GM23338 (cell line): ENCODE data around the gene TRPC4. TPM values are rescaled to one million over a fixed set of nuclear protein-coding genes. Genes with fewer than 3 reads are reported as not detected.

Experiments used
- ATAC-seq: fragments of 200-7000 bp; cut with Tn5 transposase; 3 replicates; pipeline ENCODE4 v1.9.1; 2020
- DNase-seq: peaks from one replicate; pipeline ENCODE4 v3.0.0-alpha.2; 2015; ENCODE audit warnings: low spot score
- H2AFZ ChIP-seq: fragments of 200-600 bp; sonication (generic); 2 replicates; pipeline ENCODE4 v1.8.0; 2016; ENCODE audit warnings: antibody characterized with exemption, mild to moderate bottlenecking, moderate library complexity
- H3F3A ChIP-seq: fragments of 200-600 bp; sonication (generic); replicated peaks from 2 replicates; pipeline ENCODE4 v1.8.0; 2017; ENCODE audit warnings: antibody characterized with exemption, mixed run types, low read depth
- H3K27ac ChIP-seq: fragments of 200-600 bp; sonication (generic); 2 replicates; pipeline ENCODE4 v1.6.1; 2016; ENCODE audit warnings: low read depth
- H3K27me3 ChIP-seq: fragments of 200-600 bp; sonication (generic); 2 replicates; pipeline ENCODE4 v1.8.0; 2016; ENCODE audit warnings: mild to moderate bottlenecking, mixed run types, moderate library complexity; ENCODE audit not compliant: insufficient read depth
- H3K36me3 ChIP-seq: fragments of 200-600 bp; sonication (generic); 2 replicates; pipeline ENCODE4 v1.8.0; 2016; ENCODE audit warnings: mild to moderate bottlenecking; ENCODE audit not compliant: insufficient read depth
- H3K4me1 ChIP-seq: fragments of 200-600 bp; sonication (generic); 2 replicates; pipeline ENCODE4 v1.8.0; 2016; ENCODE audit warnings: mild to moderate bottlenecking, moderate library complexity; ENCODE audit not compliant: insufficient read depth
- H3K4me2 ChIP-seq: fragments of 200-600 bp; sonication (generic); 2 replicates; pipeline ENCODE4 v1.7.1; 2017; ENCODE audit warnings: mixed run types
- H3K4me3 ChIP-seq: fragments of 200-600 bp; sonication (generic); 2 replicates; pipeline ENCODE4 v1.6.1; 2016; ENCODE audit warnings: mixed run types
- H3K79me2 ChIP-seq: fragments of 200-600 bp; sonication (generic); replicated peaks from 2 replicates; pipeline ENCODE4 v1.8.0; 2017; ENCODE audit warnings: mild to moderate bottlenecking; ENCODE audit not compliant: insufficient read depth
- H3K9me2 ChIP-seq: fragments of 200-600 bp; sonication (generic); 2 replicates; pipeline ENCODE4 v1.8.0; 2017; ENCODE audit not compliant: insufficient read depth
- H4K20me1 ChIP-seq: fragments of 200-600 bp; sonication (generic); replicated peaks from 2 replicates; pipeline ENCODE4 v1.8.0; 2017; ENCODE audit warnings: mild to moderate bottlenecking; ENCODE audit not compliant: insufficient read depth
- H3K27ac Mint-ChIP-seq: 2 replicates; pipeline ENCODE4 v1.8.0; 2020; ENCODE audit warnings: inconsistent platforms, mild to moderate bottlenecking, moderate library complexity, mixed read lengths
- H3K27me3 Mint-ChIP-seq: 3 replicates; pipeline ENCODE4 v1.8.0; 2022; ENCODE audit warnings: low read depth, mild to moderate bottlenecking, moderate library complexity, mixed read lengths, inconsistent platforms; ENCODE audit not compliant: insufficient read depth, poor library complexity
- H3K36me3 Mint-ChIP-seq: 3 replicates; pipeline ENCODE4 v1.8.0; 2021; ENCODE audit warnings: low read depth, mild to moderate bottlenecking, inconsistent platforms, moderate library complexity, mixed read lengths
- H3K4me1 Mint-ChIP-seq: 3 replicates; pipeline ENCODE4 v1.8.0; 2020; ENCODE audit warnings: mild to moderate bottlenecking, inconsistent platforms, mixed read lengths
- H3K4me3 Mint-ChIP-seq: 3 replicates; pipeline ENCODE4 v1.8.0; 2021; ENCODE audit warnings: moderate library complexity, mild to moderate bottlenecking, inconsistent platforms, mixed read lengths
- H3K9me3 Mint-ChIP-seq: 3 replicates; pipeline ENCODE4 v1.8.0; 2020; ENCODE audit warnings: moderate library complexity, mild to moderate bottlenecking, inconsistent platforms, mixed read lengths
- CREB1 ChIP-seq: fragments of 250-450 bp; sonication (Bioruptor Pico); IDR thresholded peaks from 2 replicates; pipeline ENCODE4 v1.5.0; 2020; ENCODE audit warnings: low read depth, mild to moderate bottlenecking, moderate library complexity
- ETS1 ChIP-seq: IDR thresholded peaks from 2 replicates; pipeline ENCODE4 v1.6.1; 2016; ENCODE audit warnings: antibody characterized with exemption
- EZH2 ChIP-seq: fragments of 200-600 bp; sonication (generic); IDR thresholded peaks from one replicate; pipeline ENCODE4 v1.8.0; 2017; ENCODE audit warnings: antibody characterized with exemption, mild to moderate bottlenecking, low read depth; ENCODE audit not compliant: unreplicated experiment
- EZH2phosphoT487 ChIP-seq: fragments of 200-600 bp; sonication (generic); IDR thresholded peaks from one replicate; pipeline ENCODE4 v1.8.1; 2018; ENCODE audit warnings: antibody characterized with exemption; ENCODE audit not compliant: unreplicated experiment
- JUNB ChIP-seq: IDR thresholded peaks from one replicate; pipeline ENCODE4 v1.6.1; 2016; ENCODE audit warnings: antibody characterized with exemption; ENCODE audit not compliant: unreplicated experiment
- NANOG ChIP-seq: IDR thresholded peaks from 2 replicates; pipeline ENCODE4 v1.6.1; 2016; ENCODE audit warnings: antibody characterized with exemption, borderline replicate concordance
- POLR2AphosphoS5 ChIP-seq: IDR thresholded peaks from 2 replicates; pipeline ENCODE4 v1.6.1; 2016; ENCODE audit warnings: antibody characterized with exemption, low read depth
- REST ChIP-seq: IDR thresholded peaks from one replicate; pipeline ENCODE4 v1.6.1; 2018; ENCODE audit warnings: antibody characterized with exemption; ENCODE audit not compliant: unreplicated experiment
- STAT1 ChIP-seq: IDR thresholded peaks from one replicate; pipeline ENCODE4 v1.6.1; 2016; ENCODE audit warnings: antibody characterized with exemption; ENCODE audit not compliant: unreplicated experiment
- ZNF114 ChIP-seq: fragments of 250-450 bp; sonication (Bioruptor Pico); IDR thresholded peaks from 2 replicates; pipeline ENCODE4 v1.5.0; 2020; ENCODE audit warnings: mild to moderate bottlenecking, moderate library complexity
- ZNF331 ChIP-seq: fragments of 250-450 bp; sonication (Bioruptor Pico); IDR thresholded peaks from 2 replicates; pipeline ENCODE4 v1.5.0; 2020; ENCODE audit warnings: low read depth, mild to moderate bottlenecking, moderate library complexity
- ZNF462 ChIP-seq: fragments of 250-450 bp; sonication (Bioruptor Pico); IDR thresholded peaks from 2 replicates; pipeline ENCODE4 v1.5.0; 2020; ENCODE audit warnings: mild to moderate bottlenecking, moderate library complexity
- polyA plus RNA-seq: library from polyadenylated mRNA; unstranded; fragments of >200 nt; fragmentation: Nextera tagmentation; extraction: Ambion mirVana; gene quantifications from 2 replicates; pipeline ENCODE4 v1.2.1, GENCODE V29; 2016
- total RNA-seq: library from RNA; depleted of rRNA; stranded (reverse); fragments of >200 nt; shearing (Covaris generic); gene quantifications from 2 replicates; pipeline ENCODE4 v1.2.3, GENCODE V29; 2014
- TF ChIP-seq, protein P1 (sequence below), 2 experiments: fragments of 200-600 bp in 1 of 2; sonication (generic) in 1 of 2; conservative IDR thresholded peaks; 2 replicates each; pipeline versions ENCODE4 v1.5.1 to v1.6.1; 2016 to 2017; ENCODE audit warnings: antibody characterized with exemption in 2 of 2, low read depth in 2 of 2, mild to moderate bottlenecking in 2 of 2, moderate library complexity in 1 of 2

TRPC4 gene
- total and polyA plus RNA-seq, 2 experiments from 2014 or later = 1.1 to 2.1 TPM

GRCh38 chr13:37680137-37680536 is 189.4 kb downstream of the TRPC4 start:
- no peak overlapping the region for H3K4me3 Mint-ChIP-seq
- H4K20me1 ChIP-seq = no peaks in the 10 kb centered on the region
- no peak overlapping the region for H2AFZ ChIP-seq
- no peaks in the 10 kb centered on the region for H3K4me1 ChIP-seq
- no peaks in the 10 kb centered on the region for H3K9me2 ChIP-seq
- no peaks in the 10 kb centered on the region for H3K36me3 Mint-ChIP-seq
- TF ChIP-seq ETS1 = no peak
- no peak for TF ChIP-seq CREB1 (CRISPR knock-in tag)
- TF ChIP-seq ZNF331 (CRISPR knock-in tag) = no peak
- TF ChIP-seq ZNF114 (CRISPR knock-in tag) = no peak
- TF ChIP-seq ZNF462 = no peak
- TF ChIP-seq NANOG = no peak
- no peak for TF ChIP-seq REST
- no peak for TF ChIP-seq STAT1
- TF ChIP-seq, protein P1, sequence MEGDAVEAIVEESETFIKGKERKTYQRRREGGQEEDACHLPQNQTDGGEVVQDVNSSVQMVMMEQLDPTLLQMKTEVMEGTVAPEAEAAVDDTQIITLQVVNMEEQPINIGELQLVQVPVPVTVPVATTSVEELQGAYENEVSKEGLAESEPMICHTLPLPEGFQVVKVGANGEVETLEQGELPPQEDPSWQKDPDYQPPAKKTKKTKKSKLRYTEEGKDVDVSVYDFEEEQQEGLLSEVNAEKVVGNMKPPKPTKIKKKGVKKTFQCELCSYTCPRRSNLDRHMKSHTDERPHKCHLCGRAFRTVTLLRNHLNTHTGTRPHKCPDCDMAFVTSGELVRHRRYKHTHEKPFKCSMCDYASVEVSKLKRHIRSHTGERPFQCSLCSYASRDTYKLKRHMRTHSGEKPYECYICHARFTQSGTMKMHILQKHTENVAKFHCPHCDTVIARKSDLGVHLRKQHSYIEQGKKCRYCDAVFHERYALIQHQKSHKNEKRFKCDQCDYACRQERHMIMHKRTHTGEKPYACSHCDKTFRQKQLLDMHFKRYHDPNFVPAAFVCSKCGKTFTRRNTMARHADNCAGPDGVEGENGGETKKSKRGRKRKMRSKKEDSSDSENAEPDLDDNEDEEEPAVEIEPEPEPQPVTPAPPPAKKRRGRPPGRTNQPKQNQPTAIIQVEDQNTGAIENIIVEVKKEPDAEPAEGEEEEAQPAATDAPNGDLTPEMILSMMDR (conservative IDR thresholded peaks at IDR 0.05; ENCODE audit: low read depth in 2 of 2) = no peak
- no peak for TF ChIP-seq EZH2
- TF ChIP-seq POLR2AphosphoS5 = no peak
- TF ChIP-seq EZH2phosphoT487 = no peak
- TF ChIP-seq JUNB = no peak
- H3K4me1 Mint-ChIP-seq = no peaks in the 10 kb centered on the region; the same call in 1 of the 3 replicates
- H3K27me3 Mint-ChIP-seq = no peaks in the 10 kb centered on the region
- H3F3A ChIP-seq = no peaks in the 10 kb centered on the region
- no peaks in the 10 kb centered on the region for H3K79me2 ChIP-seq
- H3K27me3 ChIP-seq = no peaks in the 10 kb centered on the region
- H3K27ac Mint-ChIP-seq = no peak overlapping the region
- no peak overlapping the region for H3K4me2 ChIP-seq
- H3K4me3 ChIP-seq = no peak overlapping the region
- ATAC-seq = no peak
- no peaks in the 10 kb centered on the region for H3K9me3 Mint-ChIP-seq
- DNase-seq = no peak
- no peaks in the 10 kb centered on the region for H3K36me3 ChIP-seq
- H3K27ac ChIP-seq = no peak overlapping the region
